Vagina (tissue), 2 donors: Measurements from ENCODE around the gene LMNA. TPM values are rescaled to one million over a fixed set of nuclear protein-coding genes. Genes with fewer than 3 reads are reported as not detected.

Experiments
- DNase-seq, 2 donors: peaks; one replicate each; pipeline ENCODE4 v3.0.0-alpha.2; 2017; ENCODE audit errors: extremely low spot score in 2 of 2
- H3K27ac ChIP-seq: fragments of 200-600 bp; sonication (generic); one replicate; pipeline ENCODE4 v1.5.1; 2019
- H3K27me3 ChIP-seq: fragments of 200-600 bp; sonication (generic); one replicate; pipeline ENCODE4 v1.5.1; 2019
- H3K36me3 ChIP-seq, 2 donors: fragments of 200-600 bp; sonication (generic); one replicate each; pipeline ENCODE4 v1.5.1; 2017 to 2019
- H3K4me1 ChIP-seq: fragments of 200-600 bp; sonication (generic); one replicate; pipeline ENCODE4 v1.5.1; 2019
- H3K4me3 ChIP-seq, 2 donors: fragments of 200-600 bp; sonication (generic); 1 replicate in 1 of 2; 2 replicates in 1 of 2; pipeline ENCODE4 v1.5.1; 2016 to 2019
- H3K9me3 ChIP-seq: fragments of 200-600 bp; sonication (generic); one replicate; pipeline ENCODE4 v1.5.1; 2019
- POLR2A ChIP-seq, 2 donors: fragments of 450-650 bp; IDR thresholded peaks; one replicate each; pipeline ENCODE4 v1.6.1; 2017; ENCODE audit warnings: antibody characterized with exemption in 2 of 2, mild to moderate bottlenecking in 2 of 2, moderate library complexity in 2 of 2
- POLR2AphosphoS5 ChIP-seq, 2 donors: sonication (generic); formaldehyde crosslinking; IDR thresholded peaks; one replicate each; pipeline ENCODE4 v1.9.0; 2017; ENCODE audit warnings: antibody characterized with exemption in 2 of 2, mild to moderate bottlenecking in 2 of 2, low read depth in 1 of 2; ENCODE audit not compliant: insufficient read depth in 1 of 2
- intact Hi-C: fragments of 100-400 bp; cut with DNase I; formaldehyde crosslinking; loops from one replicate; pipeline ENCODE4 v1.15.1; 2023
- total RNA-seq: library from RNA; depleted of rRNA; stranded (reverse); fragments of >200 nt; gene quantifications from one replicate; pipeline ENCODE4 v1.2.3, GENCODE V29; 2016
- TF ChIP-seq, protein P1 (sequence below), 3 experiments: fragments of 450-650 bp in 2 of 3; fragments of 200-600 bp in 1 of 3; sonication (generic) in 1 of 3; IDR thresholded peaks; one replicate each; pipeline ENCODE4 v1.5.1; 2017 to 2019; ENCODE audit warnings: antibody characterized with exemption in 3 of 3, mild to moderate bottlenecking in 2 of 3, moderate library complexity in 2 of 3

The LMNA gene
- total RNA-seq, 1 donor from 2014 or later: 436 TPM

DNA sequence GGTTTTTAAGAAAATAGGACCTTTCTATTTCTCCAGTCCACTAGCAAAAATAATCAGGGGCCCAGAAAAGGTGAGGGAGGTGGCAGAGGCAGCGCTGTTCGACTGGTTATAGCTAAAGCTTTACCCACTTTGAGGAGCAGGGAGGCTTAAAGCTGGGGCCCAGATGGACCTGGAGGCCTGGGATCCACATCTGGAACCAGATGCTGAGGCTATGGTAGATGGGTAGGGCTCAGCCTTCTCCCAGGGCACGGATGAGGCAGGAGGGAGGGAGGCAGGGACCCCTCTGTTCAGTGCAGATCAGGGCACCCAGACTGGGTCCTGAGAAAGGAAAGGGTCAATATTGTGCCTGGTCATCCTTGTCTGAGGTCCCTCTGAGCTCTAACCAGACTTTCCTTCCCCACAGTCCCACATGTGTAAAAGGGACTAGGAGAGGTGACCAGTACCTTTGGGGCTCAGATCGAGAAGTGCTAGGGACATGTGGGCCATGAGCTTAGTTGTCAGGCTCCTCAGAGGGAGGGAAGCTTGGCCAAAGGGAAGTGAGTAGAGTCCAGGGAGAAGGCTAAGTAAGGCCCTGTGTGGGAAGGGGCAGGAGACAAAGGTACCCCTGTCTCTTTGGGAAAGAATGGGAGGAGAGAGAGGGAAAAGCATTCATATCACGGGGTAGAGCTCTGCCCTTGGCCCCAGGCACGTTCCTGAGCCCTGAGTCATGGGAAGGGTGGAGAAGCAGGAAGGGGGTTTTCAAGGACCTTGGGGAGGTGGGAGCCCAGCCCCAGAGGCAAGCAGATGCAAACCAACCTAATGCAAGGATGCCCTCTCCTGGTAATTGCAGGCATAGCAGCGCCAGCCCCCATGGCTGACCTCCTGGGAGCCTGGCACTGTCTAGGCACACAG is 15.4 kb downstream of the LMNA start:
- Histone ChIP-seq H3K4me3 (peak overlapping the region; percentile 23 to 35), H3K27me3 (no peaks in the 10 kb centered on the region), H3K36me3 (peaks cover 0 to 44% of the 10 kb centered on the region in 2 donors), H3K27ac (peak overlapping the region; percentile 97), H3K4me1 (peaks cover 63% of the 10 kb centered on the region), H3K9me3 (no peaks in the 10 kb centered on the region)
- TF ChIP-seq, protein P1, sequence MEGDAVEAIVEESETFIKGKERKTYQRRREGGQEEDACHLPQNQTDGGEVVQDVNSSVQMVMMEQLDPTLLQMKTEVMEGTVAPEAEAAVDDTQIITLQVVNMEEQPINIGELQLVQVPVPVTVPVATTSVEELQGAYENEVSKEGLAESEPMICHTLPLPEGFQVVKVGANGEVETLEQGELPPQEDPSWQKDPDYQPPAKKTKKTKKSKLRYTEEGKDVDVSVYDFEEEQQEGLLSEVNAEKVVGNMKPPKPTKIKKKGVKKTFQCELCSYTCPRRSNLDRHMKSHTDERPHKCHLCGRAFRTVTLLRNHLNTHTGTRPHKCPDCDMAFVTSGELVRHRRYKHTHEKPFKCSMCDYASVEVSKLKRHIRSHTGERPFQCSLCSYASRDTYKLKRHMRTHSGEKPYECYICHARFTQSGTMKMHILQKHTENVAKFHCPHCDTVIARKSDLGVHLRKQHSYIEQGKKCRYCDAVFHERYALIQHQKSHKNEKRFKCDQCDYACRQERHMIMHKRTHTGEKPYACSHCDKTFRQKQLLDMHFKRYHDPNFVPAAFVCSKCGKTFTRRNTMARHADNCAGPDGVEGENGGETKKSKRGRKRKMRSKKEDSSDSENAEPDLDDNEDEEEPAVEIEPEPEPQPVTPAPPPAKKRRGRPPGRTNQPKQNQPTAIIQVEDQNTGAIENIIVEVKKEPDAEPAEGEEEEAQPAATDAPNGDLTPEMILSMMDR (IDR thresholded peaks at IDR 0.05): peak; percentile 95 to 99 (median 98)
- peak in 1 of 2 donors; percentile 7 for TF ChIP-seq POLR2A (IDR thresholded peaks at IDR 0.05)
- peak; percentile 75 to 84 for TF ChIP-seq POLR2AphosphoS5 (IDR thresholded peaks at IDR 0.05; ENCODE audit: insufficient read depth in 1 of 2, low read depth in 1 of 2)
- intact Hi-C loops: loop anchor here (2.0 kb wide), 2 partner anchors 15 to 33 kb away; partner anchors contain the start of gene LMNA
- no peak for DNase-seq

DNA sequence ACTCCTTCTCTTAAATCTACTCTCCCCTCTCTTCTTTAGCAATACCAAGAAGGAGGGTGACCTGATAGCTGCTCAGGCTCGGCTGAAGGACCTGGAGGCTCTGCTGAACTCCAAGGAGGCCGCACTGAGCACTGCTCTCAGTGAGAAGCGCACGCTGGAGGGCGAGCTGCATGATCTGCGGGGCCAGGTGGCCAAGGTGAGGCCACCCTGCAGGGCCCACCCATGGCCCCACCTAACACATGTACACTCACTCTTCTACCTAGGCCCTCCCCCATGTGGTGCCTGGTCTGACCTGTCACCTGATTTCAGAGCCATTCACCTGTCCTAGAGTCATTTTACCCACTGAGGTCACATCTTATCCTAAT is 16.0 kb downstream of the LMNA start:
- Histone ChIP-seq H3K4me3 (no peak overlapping the region), H3K27ac (peak overlapping the region; percentile 97), H3K4me1 (peaks cover 57% of the 10 kb centered on the region), H3K9me3 (no peaks in the 10 kb centered on the region), H3K36me3 (peaks cover 0 to 51% of the 10 kb centered on the region in 2 donors), H3K27me3 (no peaks in the 10 kb centered on the region)
- intact Hi-C loops: loop anchor here (2.0 kb wide), 1 partner anchor 34 kb away; no protein-coding TSS in a partner anchor
- no peak for DNase-seq
- TF ChIP-seq POLR2AphosphoS5 (IDR thresholded peaks at IDR 0.05; ENCODE audit: insufficient read depth in 1 of 2, low read depth in 1 of 2): peak in 1 of 2 donors; percentile 7
- TF ChIP-seq, protein P1 (IDR thresholded peaks at IDR 0.05): no peak

DNA sequence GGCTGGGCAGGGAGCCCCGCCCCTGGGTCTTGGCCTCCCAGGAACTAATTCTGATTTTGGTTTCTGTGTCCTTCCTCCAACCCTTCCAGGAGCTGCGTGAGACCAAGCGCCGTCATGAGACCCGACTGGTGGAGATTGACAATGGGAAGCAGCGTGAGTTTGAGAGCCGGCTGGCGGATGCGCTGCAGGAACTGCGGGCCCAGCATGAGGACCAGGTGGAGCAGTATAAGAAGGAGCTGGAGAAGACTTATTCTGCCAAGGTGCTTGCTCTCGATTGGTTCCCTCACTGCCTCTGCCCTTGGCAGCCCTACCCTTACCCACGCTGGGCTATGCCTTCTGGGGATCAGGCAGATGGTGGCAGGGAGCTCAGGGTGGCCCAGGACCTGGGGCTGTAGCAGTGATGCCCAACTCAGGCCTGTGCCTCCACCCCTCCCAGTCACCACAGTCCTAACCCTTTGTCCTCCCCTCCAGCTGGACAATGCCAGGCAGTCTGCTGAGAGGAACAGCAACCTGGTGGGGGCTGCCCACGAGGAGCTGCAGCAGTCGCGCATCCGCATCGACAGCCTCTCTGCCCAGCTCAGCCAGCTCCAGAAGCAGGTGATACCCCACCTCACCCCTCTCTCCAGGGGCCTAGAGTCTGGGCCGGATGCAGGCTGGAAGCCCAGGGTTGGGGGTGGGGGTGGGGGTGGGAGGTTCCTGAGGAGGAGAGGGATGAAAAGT is 20.4 kb downstream of the LMNA start:
- no peak for DNase-seq
- Histone ChIP-seq H3K36me3 (peaks cover 0 to 90% of the 10 kb centered on the region in 2 donors), H3K4me1 (peaks cover 23% of the 10 kb centered on the region), H3K4me3 (no peak overlapping the region), H3K27me3 (no peaks in the 10 kb centered on the region), H3K9me3 (no peaks in the 10 kb centered on the region), H3K27ac (no peak overlapping the region)
- intact Hi-C loops: no loop called here
- TF ChIP-seq, protein P1 (IDR thresholded peaks at IDR 0.05): no peak
- TF ChIP-seq POLR2A (IDR thresholded peaks at IDR 0.05) (no peak), POLR2AphosphoS5 (IDR thresholded peaks at IDR 0.05; ENCODE audit: insufficient read depth in 1 of 2, low read depth in 1 of 2) (no peak)

DNA sequence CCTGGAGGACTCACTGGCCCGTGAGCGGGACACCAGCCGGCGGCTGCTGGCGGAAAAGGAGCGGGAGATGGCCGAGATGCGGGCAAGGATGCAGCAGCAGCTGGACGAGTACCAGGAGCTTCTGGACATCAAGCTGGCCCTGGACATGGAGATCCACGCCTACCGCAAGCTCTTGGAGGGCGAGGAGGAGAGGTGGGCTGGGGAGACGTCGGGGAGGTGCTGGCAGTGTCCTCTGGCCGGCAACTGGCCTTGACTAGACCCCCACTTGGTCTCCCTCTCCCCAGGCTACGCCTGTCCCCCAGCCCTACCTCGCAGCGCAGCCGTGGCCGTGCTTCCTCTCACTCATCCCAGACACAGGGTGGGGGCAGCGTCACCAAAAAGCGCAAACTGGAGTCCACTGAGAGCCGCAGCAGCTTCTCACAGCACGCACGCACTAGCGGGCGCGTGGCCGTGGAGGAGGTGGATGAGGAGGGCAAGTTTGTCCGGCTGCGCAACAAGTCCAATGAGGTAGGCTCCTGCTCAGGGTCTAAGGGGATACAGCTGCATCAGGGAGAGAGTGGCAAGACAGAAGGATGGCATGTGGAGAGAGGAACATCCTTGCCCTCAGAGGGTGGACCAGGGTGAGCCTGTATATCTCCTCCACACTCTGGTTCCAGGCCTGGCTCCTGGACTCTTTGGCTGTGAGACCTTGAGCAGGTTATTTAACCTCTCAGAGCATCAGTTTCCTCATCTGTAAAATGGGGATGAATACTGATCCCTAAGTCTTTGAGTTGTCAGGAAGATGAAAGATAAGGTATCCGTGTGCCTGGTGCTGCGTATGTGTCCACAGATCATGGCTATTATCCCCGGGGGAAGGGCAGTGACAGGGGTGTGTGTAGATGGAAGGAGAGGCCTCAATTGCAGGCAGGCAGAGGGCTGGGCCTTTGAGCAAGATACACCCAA is 21.7 kb downstream of the LMNA start:
- Histone ChIP-seq H3K9me3 (no peaks in the 10 kb centered on the region), H3K4me3 (no peak overlapping the region), H3K27ac (no peak overlapping the region), H3K36me3 (peaks cover 0 to 82% of the 10 kb centered on the region in 2 donors), H3K4me1 (peaks cover 22% of the 10 kb centered on the region), H3K27me3 (no peaks in the 10 kb centered on the region)
- intact Hi-C loops: no loop called here
- no peak for DNase-seq
- TF ChIP-seq, protein P1 (IDR thresholded peaks at IDR 0.05): no peak
- TF ChIP-seq POLR2A (IDR thresholded peaks at IDR 0.05) (no peak), POLR2AphosphoS5 (IDR thresholded peaks at IDR 0.05; ENCODE audit: insufficient read depth in 1 of 2, low read depth in 1 of 2) (no peak)
